NCI-H82 treated with DMSO at 0.1 percent for 48 hours (cell line): Measurements from ENCODE around the gene NOP9.

Experiments used
- DNase-seq: peaks from one replicate; lab custom pipeline; 2025; ENCODE audit not compliant: unreplicated experiment; lab: John Stamatoyannopoulos, UW

NOP9 gene

DNA sequence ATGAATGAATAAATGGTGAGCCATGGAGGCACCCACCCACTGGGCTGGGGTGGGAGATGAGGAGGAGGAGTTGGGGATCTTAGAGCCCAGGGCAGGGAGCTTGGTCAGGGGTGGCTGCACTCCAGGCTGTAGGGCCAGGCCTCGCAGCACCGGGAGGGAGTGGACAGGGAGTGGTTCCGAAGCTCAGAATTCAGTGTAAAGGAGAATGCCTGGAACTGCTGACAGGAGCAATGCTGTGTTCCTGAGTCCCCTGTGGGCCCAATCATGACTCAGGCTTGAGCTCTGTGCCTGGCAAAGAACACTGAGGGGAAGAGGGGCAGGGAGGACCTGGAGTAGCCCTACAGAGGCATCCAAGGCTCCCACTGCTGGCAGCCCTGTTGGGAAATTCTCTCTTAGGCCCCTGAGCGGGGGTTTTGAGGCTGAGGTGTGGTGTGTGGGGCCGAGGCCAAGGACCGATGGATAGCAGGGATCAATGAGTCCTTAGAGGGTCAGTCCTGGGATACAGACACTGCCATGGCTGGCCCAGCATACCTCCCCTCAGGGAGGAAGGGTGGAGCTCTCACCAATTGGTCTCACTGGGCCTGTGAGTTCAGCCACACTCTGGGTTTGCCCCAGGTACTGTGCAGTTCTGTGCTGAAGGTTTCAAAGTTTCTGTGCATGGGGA, 18.7 kb upstream of the NOP9 start:
- DNase-seq, result no peak

DNA sequence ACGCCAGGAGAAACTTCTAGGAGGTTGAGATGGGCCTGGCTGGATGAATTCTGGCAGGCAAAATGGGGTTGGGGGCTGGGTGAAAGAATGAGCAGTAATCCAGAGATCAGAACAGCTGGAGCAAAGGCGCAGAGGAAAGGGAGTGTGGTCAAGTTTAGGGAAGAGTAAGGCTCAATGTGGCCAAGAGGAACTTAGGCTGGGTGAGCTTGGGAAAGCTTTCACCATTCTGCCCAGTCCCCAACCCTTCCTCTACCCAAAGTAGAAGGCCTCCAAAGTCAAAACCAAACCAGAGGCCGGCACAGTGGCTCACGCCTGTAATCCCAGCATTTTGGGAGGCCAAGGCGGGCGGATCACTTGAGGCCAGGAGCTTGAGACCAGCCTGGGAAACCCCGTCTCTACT, 18.0 kb upstream of the NOP9 start:
- no peak for DNase-seq

DNA sequence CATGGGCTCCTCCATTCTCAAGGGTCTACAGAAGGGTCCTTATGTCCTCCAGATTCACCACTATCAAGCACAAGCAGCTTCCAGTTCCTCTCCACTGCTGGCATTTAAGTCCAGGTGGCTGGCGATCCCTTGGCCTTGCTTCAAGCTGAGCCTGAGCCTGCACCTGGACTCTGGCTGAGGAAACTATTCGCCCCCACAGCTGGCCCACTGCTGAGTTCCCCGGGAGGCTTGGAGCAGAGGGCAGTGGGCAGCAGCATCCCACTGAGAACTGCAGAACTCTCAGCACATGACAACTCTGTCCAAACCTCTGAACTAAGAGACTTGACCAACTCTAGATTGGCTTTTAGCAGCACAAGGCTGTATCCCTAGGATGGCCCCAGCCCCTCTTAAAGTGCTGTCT, 16.9 kb upstream of the NOP9 start:
- DNase-seq, result no peak

DNA sequence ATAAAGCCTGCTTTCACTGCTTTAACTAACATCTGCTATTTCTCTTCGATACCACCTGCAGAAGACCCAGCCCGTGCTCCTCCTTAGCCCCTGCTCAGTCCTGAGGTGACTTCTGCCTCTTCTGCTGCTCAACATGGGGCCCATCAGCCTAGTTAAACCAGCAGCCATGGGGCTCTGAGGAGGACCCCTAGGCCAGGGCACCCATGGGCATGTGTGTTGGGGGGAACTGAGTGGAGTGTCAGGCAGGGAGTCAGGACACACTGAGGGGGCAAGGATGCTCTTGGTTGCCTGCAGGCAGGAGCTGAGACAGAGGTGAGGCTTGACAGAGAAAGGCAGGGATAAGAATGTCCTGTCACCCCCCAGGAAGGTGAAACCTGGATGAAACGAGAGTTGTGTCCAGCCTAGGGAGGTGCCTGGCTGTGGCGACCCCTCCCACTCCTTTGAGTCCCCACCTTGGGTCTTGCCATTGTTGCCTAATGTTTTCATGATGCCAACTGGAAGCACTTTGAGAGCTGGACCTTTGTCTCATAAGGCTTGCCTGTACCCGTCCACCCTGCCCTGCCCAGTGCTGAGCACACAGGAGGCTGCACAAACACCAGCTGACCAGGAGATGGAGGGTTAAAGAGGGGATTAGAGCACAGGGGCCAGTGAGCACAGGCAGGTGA, 15.7 kb upstream of the NOP9 start:
- DNase-seq, result no peak

DNA sequence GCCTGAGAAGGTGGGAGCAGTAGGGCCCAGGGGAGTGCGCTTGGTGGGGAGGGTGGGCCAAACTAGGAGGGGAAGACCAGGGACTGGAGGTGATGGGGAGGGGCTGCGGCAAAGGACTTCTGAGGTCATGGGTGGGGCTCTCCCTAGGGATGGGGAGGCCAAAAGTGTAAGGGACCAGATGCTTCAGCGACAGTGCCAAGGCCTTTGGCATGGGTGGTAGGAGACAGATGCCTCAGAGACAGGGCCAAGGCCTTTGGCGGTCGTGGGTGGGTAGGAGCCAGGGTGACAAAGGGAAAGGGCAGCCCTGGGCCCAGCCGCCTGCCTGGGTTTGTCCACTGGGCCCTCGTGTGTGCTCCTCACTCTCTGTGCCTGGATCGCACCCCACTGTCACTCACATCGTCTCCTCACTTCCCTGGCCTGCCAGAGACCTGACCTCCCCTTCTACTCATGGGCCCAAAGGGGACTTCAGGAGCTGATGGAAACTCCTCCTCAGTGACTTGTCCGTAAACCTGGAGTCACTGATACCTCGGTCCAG, 15.1 kb upstream of the NOP9 start:
- DNase-seq, result no peak

DNA sequence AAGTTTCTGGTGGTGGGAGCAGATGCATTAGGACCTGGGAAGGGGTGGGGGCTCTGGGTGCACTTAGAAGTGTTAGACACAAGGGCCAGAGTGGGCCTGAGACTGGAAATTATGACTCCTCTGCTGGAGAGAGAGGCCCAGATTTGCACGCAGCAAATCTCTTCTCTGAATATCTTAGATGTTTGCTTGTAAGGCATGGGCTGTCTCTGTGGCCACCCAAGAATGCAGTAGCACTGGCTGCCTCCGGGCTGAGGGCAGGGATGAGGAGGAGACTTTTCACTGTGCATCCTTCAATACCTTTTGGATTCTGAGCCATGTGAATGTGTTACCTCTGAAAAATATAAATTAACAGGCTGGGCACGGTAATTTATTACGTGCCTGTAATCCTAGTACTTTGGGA, 14.3 kb upstream of the NOP9 start:
- DNase-seq, result no peak

DNA sequence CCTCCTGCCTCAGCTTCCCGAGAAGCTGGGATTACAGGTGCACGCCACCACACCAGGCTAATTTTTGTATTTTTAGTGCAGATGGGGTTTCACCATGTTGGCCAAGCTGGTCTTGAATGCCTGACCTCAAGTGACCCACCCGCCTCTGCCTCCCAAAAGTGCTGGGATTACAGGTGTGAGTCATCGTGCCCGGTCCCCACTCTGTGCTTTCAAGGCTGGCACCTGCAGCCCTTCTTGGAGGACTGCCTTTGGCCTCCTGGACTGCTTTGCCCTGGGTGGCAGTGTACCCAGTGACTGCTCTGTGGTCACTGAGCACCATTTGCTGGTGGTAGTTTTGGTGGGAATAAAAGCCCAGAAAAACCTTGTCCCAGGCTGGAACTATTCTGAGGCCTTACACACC, 12.7 kb upstream of the NOP9 start:
- no peak for DNase-seq

DNA sequence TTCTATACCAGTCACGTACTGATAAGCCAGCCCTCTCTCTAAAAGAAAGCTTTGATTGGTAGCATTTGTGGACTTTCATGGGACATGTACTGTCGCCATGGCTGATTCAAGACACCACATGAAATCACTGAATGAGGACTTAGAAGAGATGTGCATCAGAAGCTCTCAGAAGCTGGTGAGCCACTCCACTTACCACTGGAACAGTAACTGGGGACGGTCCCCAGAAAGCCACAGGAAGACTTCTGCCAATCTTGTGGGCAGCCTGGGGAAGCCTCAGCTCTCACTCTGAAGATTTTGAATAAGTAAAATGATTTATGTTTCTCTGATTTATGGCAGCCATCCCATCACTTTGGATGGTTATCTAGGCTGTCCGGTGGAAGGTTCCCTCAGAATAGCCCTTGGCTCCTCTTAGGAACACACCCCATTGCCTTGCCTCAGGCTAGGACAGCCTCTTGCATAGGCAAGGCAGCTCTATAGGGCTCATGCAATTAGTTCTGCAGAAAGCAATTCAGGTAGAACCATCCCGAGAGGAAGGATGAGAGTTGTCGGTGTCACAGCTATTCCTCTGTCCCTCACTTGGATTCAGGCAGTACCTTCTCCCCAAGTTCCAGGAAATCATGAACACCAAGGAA, 9.9 kb upstream of the NOP9 start:
- no peak for DNase-seq

DNA sequence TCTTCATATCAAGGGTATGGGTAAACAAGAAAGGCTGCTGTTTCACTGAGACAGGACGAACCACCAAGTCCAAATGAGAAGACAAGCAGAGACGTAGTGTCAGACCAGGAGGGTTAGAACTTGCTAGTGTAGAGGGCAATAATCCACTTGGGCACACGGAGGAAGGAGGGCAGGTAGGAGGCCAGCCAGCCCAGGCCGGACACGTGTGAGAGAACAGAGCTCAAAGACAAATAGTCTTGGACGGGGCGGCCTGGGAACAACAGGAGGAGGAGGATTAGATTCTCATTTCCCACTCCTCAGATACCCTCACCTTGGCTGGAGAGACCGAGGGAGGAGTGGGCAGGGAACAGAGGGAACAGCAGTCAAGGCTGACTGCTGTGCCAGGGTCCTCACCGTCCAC, 8.9 kb upstream of the NOP9 start:
- DNase-seq, result no peak

DNA sequence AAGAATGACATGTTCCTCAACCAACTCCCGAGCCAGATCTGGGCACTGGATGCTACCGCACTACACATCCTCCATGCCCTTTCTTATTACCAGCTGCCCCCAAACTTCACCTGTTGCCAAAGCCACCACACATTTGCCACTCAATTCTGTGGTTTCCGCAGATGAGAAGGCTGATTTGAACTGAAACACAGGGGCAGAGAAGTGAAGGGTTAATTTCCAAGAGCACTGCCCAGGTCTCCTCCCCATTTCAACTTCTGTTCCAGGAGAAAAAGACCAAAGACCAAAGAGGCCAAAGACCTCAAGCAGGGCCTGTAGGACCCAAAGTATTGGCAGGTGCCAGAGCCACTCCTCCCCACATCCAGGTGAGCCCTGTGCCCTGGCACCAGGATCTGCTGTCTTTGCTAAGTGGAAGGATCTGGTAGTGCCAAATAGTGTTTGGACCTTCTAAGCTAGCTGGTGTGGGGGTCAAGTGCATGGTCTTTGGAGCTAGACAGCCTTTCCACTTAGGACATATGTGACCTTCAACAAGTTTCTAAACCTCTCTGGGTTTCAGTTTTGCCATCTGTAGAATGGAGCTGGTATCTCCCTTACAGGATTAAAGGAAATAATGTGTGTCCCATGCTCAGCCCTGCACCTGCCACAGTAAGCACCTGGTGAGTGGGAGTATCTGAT, 8.1 kb upstream of the NOP9 start:
- no peak for DNase-seq

DNA sequence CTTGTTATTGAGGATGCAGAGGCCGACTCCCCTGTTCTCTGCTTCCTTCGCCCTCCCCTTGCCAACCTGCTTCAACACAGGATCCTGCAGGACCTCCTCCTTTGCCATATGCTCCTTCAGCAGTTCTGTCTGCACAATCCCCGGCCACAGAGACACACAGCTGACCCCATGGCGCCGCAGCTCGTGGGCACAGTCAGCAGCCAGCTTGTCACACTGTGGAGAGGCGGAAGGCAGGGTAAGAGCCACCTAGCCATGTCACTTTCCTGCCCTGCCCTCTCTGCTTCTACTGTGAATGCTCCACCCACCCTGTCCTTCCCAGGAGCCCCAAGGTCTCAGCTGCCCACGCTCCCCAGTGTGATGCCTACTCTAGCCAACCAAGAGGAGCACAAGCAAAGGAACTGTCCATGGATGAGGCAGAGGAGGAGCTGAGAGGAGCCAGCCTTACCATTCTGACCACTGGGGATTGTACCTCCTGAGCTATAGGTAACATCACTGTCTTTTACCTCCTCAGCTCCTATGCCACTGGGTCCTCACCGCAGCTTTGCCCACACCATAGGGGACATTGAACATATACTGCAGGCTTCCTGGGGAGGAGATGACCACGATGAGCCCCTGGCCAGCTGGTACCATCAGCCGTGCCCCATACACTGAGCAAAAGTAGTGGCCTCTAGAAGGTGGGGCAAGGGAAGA, 7.4 kb upstream of the NOP9 start:
- no peak for DNase-seq

DNA sequence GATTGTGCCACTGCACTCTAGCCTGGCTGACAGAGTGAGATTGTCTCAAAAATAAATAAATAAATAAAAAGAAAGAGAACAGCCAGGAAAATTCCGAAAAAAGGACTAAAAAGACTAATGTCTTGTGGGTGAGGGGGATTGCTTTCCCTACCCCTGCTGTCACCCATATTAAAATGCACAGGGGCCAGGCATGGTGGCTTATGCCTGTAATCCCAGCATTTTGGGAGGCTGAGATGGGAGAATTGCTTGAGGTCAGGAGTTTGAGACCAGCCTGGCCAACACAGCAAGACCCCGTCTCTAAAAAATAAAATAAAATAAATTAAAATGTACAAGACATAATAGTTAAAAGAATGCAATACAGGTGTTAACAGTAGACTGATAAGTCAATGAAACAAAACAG, 6.1 kb upstream of the NOP9 start:
- no peak for DNase-seq

DNA sequence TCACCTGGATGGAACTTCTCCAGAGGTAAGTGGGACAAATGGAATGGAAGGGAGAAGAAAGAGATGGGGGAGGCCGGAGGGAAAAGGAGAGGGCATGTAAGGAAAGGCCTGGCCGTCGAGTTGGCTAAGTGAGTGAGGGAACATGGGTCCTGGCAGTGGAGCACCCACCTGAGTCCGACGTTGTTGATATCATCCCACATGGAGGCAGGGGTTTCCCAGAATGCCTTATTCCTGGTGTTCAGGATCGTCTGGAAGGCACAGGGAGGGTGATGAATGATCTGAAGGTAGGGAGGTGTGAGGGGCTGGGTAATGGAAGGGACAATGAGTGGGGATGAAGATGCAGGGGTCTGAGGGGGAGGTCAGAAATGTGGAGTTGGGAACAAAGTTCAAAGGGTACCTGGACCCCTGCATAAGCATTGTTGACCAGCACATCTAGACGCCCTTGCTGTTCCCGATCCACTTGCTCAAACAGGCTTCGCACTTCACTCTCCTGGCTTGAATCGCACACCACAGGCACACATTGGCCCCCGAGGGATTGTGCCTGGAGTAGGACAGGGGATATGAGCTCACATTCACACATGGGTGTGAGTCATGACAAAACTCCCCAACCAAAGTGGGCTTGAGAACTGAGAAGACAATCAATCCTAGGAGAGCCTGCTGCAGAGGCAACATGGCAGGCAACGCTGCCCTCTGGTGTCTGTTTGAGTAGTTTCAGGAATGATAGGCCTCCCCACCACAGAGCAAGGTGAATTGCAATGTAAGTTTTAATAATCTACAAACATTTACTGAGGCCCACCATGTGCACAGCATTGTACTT, 3.1 kb upstream of the NOP9 start:
- DNase-seq, result no peak

DNA sequence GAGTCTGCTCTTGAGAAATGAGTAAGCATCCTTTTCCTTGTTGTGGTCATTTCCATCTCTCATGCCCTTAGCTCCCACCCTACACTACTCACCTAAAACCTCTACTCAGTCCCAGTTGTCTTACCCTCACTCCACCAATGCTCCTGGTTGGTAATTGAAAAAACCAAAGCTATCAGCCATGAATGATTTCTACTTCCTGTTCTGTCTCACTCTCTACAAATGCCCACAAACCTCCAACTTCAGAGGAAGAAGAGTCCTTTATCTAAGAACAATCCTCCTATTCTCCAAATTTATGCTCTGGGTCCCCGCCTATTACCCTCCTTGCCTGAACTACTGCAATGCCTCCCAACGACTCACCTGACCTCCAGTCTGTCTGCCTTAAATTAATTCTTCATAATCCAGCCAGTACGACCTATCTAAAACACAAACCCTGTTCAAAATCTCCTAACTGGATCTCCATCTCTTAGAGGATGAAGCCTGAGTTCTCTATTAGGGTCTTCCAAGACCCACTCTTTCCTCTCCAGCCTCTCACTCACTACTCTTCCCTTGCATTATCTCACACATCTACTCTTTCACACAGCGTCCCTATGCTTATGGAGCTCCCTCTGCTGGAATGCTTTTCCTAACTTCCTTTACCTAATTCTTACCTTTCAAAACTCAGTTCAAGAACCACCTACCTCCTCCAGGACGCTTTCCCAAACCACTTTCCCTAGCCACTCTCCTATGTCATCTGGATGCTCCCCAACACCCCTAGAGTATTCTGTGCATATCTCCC, 2.3 kb upstream of the NOP9 start:
- peak; percentile 2 for DNase-seq

DNA sequence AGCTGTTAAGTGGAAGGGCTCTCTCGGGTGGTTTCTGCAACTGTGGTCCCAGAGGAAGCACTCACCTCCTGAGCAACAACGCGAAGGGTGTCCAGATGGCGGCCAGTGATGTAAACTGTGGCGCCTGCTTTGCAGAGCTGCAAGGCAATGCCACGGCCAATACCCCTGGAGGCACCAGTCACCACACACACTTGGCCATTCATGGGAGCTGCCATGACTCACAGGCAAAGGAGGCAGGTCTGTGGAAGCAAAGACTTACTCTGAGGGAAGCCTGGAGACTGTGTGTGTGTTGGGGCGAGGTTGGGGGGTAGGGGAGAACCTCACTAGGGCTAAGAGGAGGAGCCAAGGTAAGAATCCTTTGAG, 777 bp upstream of the NOP9 start:
- DNase-seq, result no peak

DNA sequence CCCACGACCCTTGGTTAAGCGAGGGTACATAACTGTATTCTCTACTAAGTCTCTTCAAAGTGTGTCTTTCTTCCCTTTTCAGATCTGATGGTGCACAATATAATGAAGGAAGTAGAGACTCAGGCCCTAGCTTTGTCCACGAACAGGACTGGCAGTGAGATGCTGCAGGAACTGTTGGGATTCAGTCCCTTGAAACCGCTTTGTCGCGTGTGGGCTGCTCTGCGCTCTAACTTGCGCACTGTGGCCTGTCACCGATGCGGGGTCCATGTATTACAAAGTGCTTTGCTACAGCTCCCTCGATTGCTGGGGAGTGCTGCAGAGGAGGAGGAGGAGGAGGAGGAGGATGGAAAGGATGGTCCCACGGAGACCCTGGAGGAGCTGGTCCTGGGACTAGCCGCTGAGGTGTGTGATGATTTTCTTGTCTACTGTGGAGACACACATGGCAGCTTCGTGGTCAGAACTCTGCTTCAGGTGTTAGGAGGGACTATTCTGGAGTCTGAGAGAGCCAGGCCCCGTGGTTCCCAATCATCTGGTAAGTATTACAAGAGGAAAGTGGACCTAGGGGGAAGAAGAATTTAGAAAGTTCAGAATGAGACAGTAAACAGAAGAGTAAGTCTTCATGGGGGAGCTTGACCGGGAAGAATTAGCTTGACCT, 803 bp downstream of the NOP9 start:
- no peak for DNase-seq

DNA sequence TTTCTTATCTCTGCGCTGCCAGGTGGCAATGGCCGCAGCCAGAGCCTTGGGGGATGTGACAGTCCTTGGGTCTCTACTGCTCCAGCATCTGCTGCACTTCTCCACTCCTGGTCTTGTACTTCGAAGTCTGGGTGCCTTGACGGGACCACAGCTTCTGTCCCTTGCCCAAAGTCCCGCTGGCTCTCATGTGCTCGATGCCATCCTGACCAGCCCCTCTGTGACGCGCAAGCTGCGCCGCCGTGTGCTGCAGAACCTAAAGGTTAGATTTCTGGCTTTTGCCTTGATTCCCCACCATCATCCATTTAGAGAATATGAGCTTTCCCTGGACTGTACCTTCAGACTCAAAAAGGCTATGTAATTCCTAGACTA, 4.4 kb downstream of the NOP9 start:
- no peak for DNase-seq

DNA sequence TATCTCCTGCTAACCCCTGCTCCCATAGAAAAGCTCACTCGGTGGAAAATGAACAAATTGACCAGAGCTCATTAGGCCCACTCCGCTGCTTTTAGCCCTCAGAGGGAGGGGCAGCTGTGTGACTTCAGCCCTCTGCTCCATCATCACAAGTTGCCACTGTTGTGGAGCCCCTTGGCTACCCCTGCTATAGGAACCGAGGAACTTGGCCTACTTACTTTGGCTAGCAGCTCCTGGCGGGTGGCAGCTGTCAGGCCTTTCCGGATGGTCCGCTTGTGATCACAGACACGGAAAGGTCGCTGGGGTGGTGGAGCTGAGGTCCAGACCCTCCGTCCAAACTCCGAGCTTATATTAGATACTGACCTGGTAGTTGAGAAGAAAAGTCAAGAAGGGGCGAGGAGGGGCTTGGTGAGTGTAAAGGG, 7.5 kb downstream of the NOP9 start:
- no peak for DNase-seq
